ENCODE data around the gene SLC33A1.
"Not testable (repeated sequence)": the region's sequence is repeated elsewhere in the genome, so short reads cannot be mapped to it uniquely, and the experiment has no call there.

The SLC33A1 gene

GRCh38 chr3:155862290-155862982 is 8.2 kb upstream of the SLC33A1 start:
- DNase-seq (ENCODE audit: low read depth, low spot score): peak; percentile 43

- DNase-seq (ENCODE audit: low read depth, low spot score): no peak
Measured at GRCh38 chr3:155861476-155862183, 7.4 kb upstream of the SLC33A1 start.

- not testable (repeated sequence) for DNase-seq (ENCODE audit: low read depth, low spot score)
Measured at GRCh38 chr3:155860424-155860823, 6.2 kb upstream of the SLC33A1 start.

GRCh38 chr3:155859859-155860258 is 5.6 kb upstream of the SLC33A1 start:
- DNase-seq (ENCODE audit: low read depth, low spot score): no peak

GRCh38 chr3:155853214-155854140 is 750 bp downstream of the SLC33A1 start:
- DNase-seq (ENCODE audit: low read depth, low spot score): no peak

GRCh38 chr3:155852341-155852740 is 1.9 kb downstream of the SLC33A1 start:
- DNase-seq (ENCODE audit: low read depth, low spot score): no peak

- DNase-seq (ENCODE audit: low read depth, low spot score): not testable (repeated sequence)
Measured at GRCh38 chr3:155849404-155849803, 4.8 kb downstream of the SLC33A1 start.

GRCh38 chr3:155847993-155848392 is 6.2 kb downstream of the SLC33A1 start:
- no peak for DNase-seq (ENCODE audit: low read depth, low spot score)

GRCh38 chr3:155846119-155846518 is 8.1 kb downstream of the SLC33A1 start:
- no peak for DNase-seq (ENCODE audit: low read depth, low spot score)

- no peak for DNase-seq (ENCODE audit: low read depth, low spot score)
Measured at GRCh38 chr3:155843569-155843968, 10.7 kb downstream of the SLC33A1 start.

GRCh38 chr3:155835341-155836071 is 18.7 kb downstream of the SLC33A1 start:
- no peak for DNase-seq (ENCODE audit: low read depth, low spot score)

GRCh38 chr3:155828490-155829098 is 25.6 kb downstream of the SLC33A1 start:
- DNase-seq (ENCODE audit: low read depth, low spot score): not testable (repeated sequence)

GRCh38 chr3:155815030-155815545 is 39.1 kb downstream of the SLC33A1 start:
- no peak for DNase-seq (ENCODE audit: low read depth, low spot score)

- DNase-seq (ENCODE audit: low read depth, low spot score): not testable (repeated sequence)
Measured at GRCh38 chr3:155813224-155813623, 41.0 kb downstream of the SLC33A1 start.

- DNase-seq (ENCODE audit: low read depth, low spot score): no peak
Measured at GRCh38 chr3:155809181-155809580, 45.0 kb downstream of the SLC33A1 start.

- no peak for DNase-seq (ENCODE audit: low read depth, low spot score)
Measured at GRCh38 chr3:155807823-155808222, 46.4 kb downstream of the SLC33A1 start.

GRCh38 chr3:155805802-155806618 is 48.2 kb downstream of the SLC33A1 start, which contains the start of gene C3orf33:
TSS of gene C3orf33 (minus strand) at chr3:155806278. CDS start at chr3:155806252, 26 bp downstream.
- peak; percentile 79 for DNase-seq (ENCODE audit: low read depth, low spot score)

- peak; percentile 18 for DNase-seq (ENCODE audit: low read depth, low spot score)
Measured at GRCh38 chr3:155805204-155805801, 48.9 kb downstream of the SLC33A1 start.

- no peak for DNase-seq (ENCODE audit: low read depth, low spot score)
Measured at GRCh38 chr3:155804323-155804722, 49.9 kb downstream of the SLC33A1 start.
